ENCODE results near the gene SH2D3C.

GRCh38 chr9:127809002-127809539, 30.6 kb upstream of the SH2D3C start:
- TF ChIP-seq CTCF (IDR thresholded peaks at IDR 0.05) (no peak), POLR2A (IDR thresholded peaks at IDR 0.05) (no peak)

All from Peyer's patch (tissue), 4 donors.